PC-3 (cell line): ENCODE results near the gene SELENOW. TPM values are rescaled to one million over a fixed set of nuclear protein-coding genes. Genes with fewer than 3 reads are reported as not detected.
"Not testable (repeated sequence)": the region's sequence is repeated elsewhere in the genome, so short reads cannot be mapped to it uniquely, and the experiment has no call there.

Experiments used
- ATAC-seq: fragments of 200-7000 bp; cut with Tn5 transposase; 2 replicates; pipeline ENCODE4 v1.9.1; 2020; ENCODE audit warnings: mild to moderate bottlenecking, moderate library complexity
- BruUV-seq: library from RNA; stranded (reverse); fragments of 400-500 nt; replicated peaks from 2 replicates; lab custom pipeline; 2021; lab: Mats Ljungman, UMichigan
- CTCF ChIA-PET: fragments of 300-600 bp; sonication (Branson Sonifier 250); formaldehyde crosslinking; loops from one replicate; lab custom pipeline; 2022; ENCODE audit warnings: antibody characterized with exemption; lab: Charles Lee
- POLR2A ChIA-PET: fragments of 300-600 bp; sonication (Branson Sonifier 250); formaldehyde crosslinking; loops from one replicate; lab custom pipeline; 2022; ENCODE audit warnings: antibody characterized with exemption; ENCODE audit not compliant: unreplicated experiment; lab: Charles Lee
- DNase-seq: peaks from one replicate; pipeline ENCODE4 v3.0.0-alpha.2; 2015
- H2AFZ ChIP-seq: fragments of 300-600 bp; sonication (generic); 2 replicates; pipeline ENCODE4 v1.6.0; 2016; ENCODE audit warnings: antibody characterized with exemption, low read length
- H3F3A ChIP-seq: fragments of 300-600 bp; sonication (generic); one replicate; pipeline ENCODE4 v1.6.0; 2017; ENCODE audit warnings: antibody characterized with exemption, low read length, control low read depth, mild to moderate bottlenecking; ENCODE audit not compliant: unreplicated experiment
- H3K27ac ChIP-seq: fragments of 300-600 bp; sonication (generic); 2 replicates; pipeline ENCODE4 v1.5.1; 2016; ENCODE audit warnings: mild to moderate bottlenecking, low read length
- H3K27me3 ChIP-seq: fragments of 300-600 bp; sonication (generic); 2 replicates; pipeline ENCODE4 v1.6.1; 2016; ENCODE audit warnings: low read length, mixed read lengths
- H3K36me3 ChIP-seq: fragments of 300-600 bp; sonication (generic); 2 replicates; pipeline ENCODE4 v1.6.1; 2016; ENCODE audit warnings: low read depth, mixed run types, low read length, mixed read lengths
- H3K4me1 ChIP-seq: fragments of 300-600 bp; sonication (generic); 2 replicates; pipeline ENCODE4 v1.5.1; 2016; ENCODE audit warnings: low read length; ENCODE audit not compliant: insufficient read depth
- H3K4me2 ChIP-seq: fragments of 300-600 bp; sonication (generic); 2 replicates; pipeline ENCODE4 v1.6.0; 2016; ENCODE audit warnings: low read length
- H3K4me3 ChIP-seq: fragments of 300-600 bp; sonication (generic); 2 replicates; pipeline ENCODE4 v1.5.1; 2016; ENCODE audit warnings: mild to moderate bottlenecking, low read length, mixed read lengths
- H3K79me2 ChIP-seq: fragments of 300-600 bp; sonication (generic); 2 replicates; pipeline ENCODE4 v1.6.1; 2017; ENCODE audit warnings: low read length, mixed read lengths
- H3K9ac ChIP-seq: fragments of 300-600 bp; sonication (generic); 2 replicates; pipeline ENCODE4 v1.6.0; 2016; ENCODE audit warnings: mild to moderate bottlenecking, low read length
- H3K9me2 ChIP-seq: fragments of 300-600 bp; sonication (generic); replicated peaks from 2 replicates; pipeline ENCODE4 v1.6.1; 2016; ENCODE audit warnings: mixed run types, low read length, mixed read lengths
- H3K9me3 ChIP-seq: fragments of 300-600 bp; sonication (generic); 2 replicates; pipeline ENCODE4 v1.6.1; 2016; ENCODE audit warnings: low read length, mixed read lengths
- H4K20me1 ChIP-seq: fragments of 300-600 bp; sonication (generic); 2 replicates; pipeline ENCODE4 v1.6.1; 2016; ENCODE audit warnings: low read length, mixed read lengths
- CTCF ChIP-seq: fragments of 300-600 bp; sonication (generic); conservative IDR thresholded peaks from 2 replicates; pipeline ENCODE4 v1.5.1; 2017; ENCODE audit warnings: antibody characterized with exemption, low read depth, mild to moderate bottlenecking, low read length
- EZH2 ChIP-seq: fragments of 300-600 bp; sonication (generic); IDR thresholded peaks from one replicate; pipeline ENCODE4 v1.6.1; 2017; ENCODE audit warnings: antibody characterized with exemption, mild to moderate bottlenecking, low read length; ENCODE audit not compliant: unreplicated experiment
- EZH2phosphoT487 ChIP-seq: fragments of 300-600 bp; sonication (generic); IDR thresholded peaks from 2 replicates; pipeline ENCODE4 v1.6.1; 2018; ENCODE audit warnings: mild to moderate bottlenecking, antibody characterized with exemption, low read length, borderline replicate concordance
- intact Hi-C: fragments of 100-400 bp; cut with micrococcal nuclease; formaldehyde crosslinking; loops from 2 replicates; pipeline ENCODE4 v1.9.0; 2023
- total RNA-seq: library from RNA; depleted of rRNA; stranded (reverse); fragments of >200 nt; gene quantifications from 2 replicates; pipeline ENCODE4 v1.2.3, GENCODE V29; 2014

SELENOW gene
- total RNA-seq, 1 experiment from 2014 or later: 278 TPM

DNA sequence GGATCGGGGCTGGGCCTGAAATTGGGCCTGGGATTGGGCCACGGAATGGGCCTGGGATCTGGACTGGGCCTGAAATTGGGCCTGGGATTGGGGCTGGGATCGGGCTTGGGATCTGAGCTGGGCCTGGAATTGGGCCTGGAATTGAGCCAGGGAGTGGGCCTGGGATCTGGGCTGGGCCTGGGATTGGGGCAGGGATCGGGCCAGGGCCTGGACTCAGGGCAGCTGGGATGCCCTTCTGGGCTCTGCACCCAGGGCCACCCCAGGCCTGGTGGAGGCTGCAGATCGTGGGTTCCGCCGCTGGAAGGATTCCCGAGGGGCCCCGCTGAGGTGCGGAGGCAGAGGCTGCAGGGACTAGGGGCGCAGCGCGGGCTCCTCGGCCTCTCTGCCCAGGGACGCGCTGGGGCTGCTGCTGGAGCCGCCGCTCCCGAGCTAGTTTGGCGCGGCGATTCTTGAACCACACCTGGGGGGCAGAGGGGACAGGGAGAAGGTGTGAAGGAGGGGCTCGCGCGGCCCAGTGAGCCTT is 24.1 kb downstream of the SELENOW start:
- CTCF ChIA-PET: no interaction called here

DNA sequence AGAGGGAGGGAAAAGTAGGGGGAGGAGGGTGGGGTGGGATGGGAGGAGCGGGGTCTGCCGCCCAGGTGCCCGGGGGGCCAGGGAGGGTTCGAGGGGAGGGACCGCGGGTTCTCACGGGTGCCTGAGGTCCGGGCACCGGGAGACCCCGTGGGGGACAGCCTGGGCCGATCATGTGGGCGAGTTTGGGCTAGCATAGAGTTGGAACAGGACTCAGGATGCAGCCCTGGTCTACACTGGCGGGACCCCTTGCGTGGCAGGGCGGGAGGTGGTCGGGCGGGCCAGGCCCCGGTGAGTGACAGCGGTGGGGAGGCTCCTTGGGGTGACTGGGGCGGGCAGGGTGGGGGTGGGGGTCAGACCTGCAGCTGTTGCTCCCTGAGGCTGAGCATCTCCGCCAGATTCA is 24.6 kb downstream of the SELENOW start:
- CTCF ChIA-PET, DNase-seq, ATAC-seq, H2AFZ ChIP-seq, H3K9ac ChIP-seq, POLR2A ChIA-PET, H3K4me1 ChIP-seq, H3K9me3 ChIP-seq, H3K27me3 ChIP-seq, H3K4me3 ChIP-seq, H3F3A ChIP-seq, H3K27ac ChIP-seq, H3K9me2 ChIP-seq, BruUV-seq, H4K20me1 ChIP-seq, H3K36me3 ChIP-seq, H3K4me2 ChIP-seq, H3K79me2 ChIP-seq, intact Hi-C loops: not testable (repeated sequence)

More for the DNA sequence above, 24.1 kb downstream of the SELENOW start:
- TF ChIP-seq EZH2phosphoT487 (no peak), CTCF (no peak), EZH2 (no peak)
- ATAC-seq (no peak), DNase-seq (no peak)
- H3K36me3 ChIP-seq: no peaks in the 10 kb centered on the region
- no peak overlapping the region for H3K4me3 ChIP-seq
- no peaks in the 10 kb centered on the region for H3K27me3 ChIP-seq
- H3K4me2 ChIP-seq: no peak overlapping the region
- no peaks in the 10 kb centered on the region for H4K20me1 ChIP-seq
- H3K79me2 ChIP-seq: no peaks in the 10 kb centered on the region
- no peaks in the 10 kb centered on the region for H3K9me2 ChIP-seq
- intact Hi-C loops: no loop called here
- no peaks in the 10 kb centered on the region for H3F3A ChIP-seq
- no peak overlapping the region for H3K27ac ChIP-seq
- BruUV-seq: no TSS peak
- no peak overlapping the region for H2AFZ ChIP-seq
- no peaks in the 10 kb centered on the region for H3K9me3 ChIP-seq
- H3K4me1 ChIP-seq: no peaks in the 10 kb centered on the region
- H3K9ac ChIP-seq: no peak overlapping the region
- POLR2A ChIA-PET: no interaction called here

DNA sequence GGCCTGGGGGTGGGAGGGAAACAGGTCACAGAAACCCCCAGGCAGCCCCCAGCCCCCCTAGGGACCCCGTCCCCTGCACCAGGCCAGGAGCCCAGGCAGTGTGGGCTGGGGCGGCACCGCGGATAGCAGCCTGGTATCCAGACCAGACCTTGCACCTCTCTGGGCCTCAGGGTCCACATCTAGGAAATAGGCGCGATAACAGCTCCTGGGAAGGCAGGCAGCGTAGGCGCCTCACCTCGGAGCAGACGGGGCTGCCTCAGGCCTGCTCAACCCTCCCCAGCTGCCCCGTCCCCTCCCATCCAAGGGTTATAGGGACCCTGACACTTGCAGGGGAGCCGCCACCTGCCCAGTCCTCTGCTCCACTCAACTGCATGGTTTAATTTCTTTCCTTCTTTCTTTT is 25.2 kb downstream of the SELENOW start:
- H3K27ac ChIP-seq, H3K79me2 ChIP-seq, H4K20me1 ChIP-seq, H3K9me3 ChIP-seq, H3K9ac ChIP-seq, H3K4me1 ChIP-seq, H3F3A ChIP-seq, POLR2A ChIA-PET, CTCF ChIA-PET, H3K9me2 ChIP-seq, BruUV-seq, intact Hi-C loops, H3K4me3 ChIP-seq, H3K27me3 ChIP-seq, H3K4me2 ChIP-seq, DNase-seq, H2AFZ ChIP-seq, ATAC-seq, H3K36me3 ChIP-seq: not testable (repeated sequence)

GRCh38 chr19:47804451-47804850 is 25.9 kb downstream of the SELENOW start, which contains the start of gene TPRX1:
Gene TPRX1 (minus strand): TSS chr19:47804551. CDS start chr19:47804539, 12 bp downstream.
- CTCF ChIA-PET, H3K4me1 ChIP-seq, H3K4me3 ChIP-seq, intact Hi-C loops, H3K36me3 ChIP-seq, BruUV-seq, H4K20me1 ChIP-seq, H3F3A ChIP-seq, H3K9me3 ChIP-seq, H3K9me2 ChIP-seq, H3K9ac ChIP-seq, H3K79me2 ChIP-seq, H2AFZ ChIP-seq, H3K27me3 ChIP-seq, H3K4me2 ChIP-seq, H3K27ac ChIP-seq, ATAC-seq, DNase-seq, POLR2A ChIA-PET: not testable (repeated sequence)
